GM19023 (cell line): ENCODE measurements around the gene KLHL33.

Experiments
- ATAC-seq: cut with Tn5 transposase; IDR thresholded peaks from one replicate; pipeline ENCODE4 v1.9.1; 2021; ENCODE audit warnings: mild to moderate bottlenecking, moderate library complexity; ENCODE audit not compliant: unreplicated experiment

Gene KLHL33

DNA sequence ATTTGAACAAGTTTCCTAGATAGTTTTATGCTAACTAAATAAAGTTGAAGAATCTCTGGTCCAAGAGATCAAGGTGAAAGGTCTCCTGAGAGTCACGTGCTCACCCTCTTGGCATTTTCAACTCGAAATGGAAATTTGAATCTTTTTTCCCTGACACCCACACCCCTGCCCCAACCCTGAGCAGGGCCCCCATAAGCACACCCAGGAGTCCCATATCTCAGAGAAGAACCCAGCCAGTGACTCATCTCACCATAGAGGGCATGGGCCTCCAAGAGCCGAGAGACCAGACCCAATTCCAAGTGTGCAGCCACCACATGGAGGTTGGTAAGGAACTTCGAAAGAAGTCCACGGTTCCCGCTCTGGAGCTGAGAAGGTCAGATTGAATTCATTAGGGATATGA, 55.3 kb downstream of the KLHL33 start:
- ATAC-seq, result no peak

DNA sequence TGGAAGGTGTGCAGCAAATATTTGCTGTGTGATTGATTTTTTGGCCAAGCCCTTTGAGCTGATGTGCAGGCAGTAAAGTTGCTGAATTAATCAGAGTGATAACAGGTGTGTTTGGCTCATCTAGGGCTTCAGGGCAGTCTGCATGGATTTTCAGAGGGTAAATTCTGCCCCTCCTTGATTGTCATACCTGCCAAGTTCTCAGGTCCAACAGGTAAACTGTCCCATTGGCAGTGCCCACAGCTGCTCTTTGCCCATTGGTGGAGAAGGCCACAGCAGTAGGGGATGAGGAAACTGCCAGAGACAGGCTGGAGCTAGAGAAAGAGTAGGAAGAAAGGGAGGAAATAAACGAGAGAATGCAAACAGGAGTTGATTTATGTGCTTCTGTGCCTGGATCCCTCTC, 56.2 kb downstream of the KLHL33 start:
- no peak for ATAC-seq

DNA sequence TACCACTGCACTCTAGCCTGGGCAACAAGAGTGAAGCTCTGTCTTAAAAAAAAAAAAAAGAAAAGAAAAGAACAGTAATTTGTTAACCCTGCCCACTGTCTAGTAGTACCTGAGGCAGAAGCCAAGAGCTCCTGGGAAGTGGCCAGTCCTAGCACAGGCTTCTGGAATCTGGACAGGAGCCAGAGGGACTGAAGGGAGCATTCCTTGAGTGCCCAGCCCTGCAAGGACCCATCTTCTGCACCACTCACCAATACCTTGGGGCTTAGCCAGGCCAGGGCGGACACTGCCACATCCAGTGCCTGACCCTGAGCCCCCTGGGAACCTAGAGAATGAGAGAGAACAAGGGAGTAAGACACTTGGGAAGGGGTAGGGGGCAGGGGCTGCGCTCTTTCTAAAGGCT, 58.8 kb downstream of the KLHL33 start:
- ATAC-seq, result no peak

DNA sequence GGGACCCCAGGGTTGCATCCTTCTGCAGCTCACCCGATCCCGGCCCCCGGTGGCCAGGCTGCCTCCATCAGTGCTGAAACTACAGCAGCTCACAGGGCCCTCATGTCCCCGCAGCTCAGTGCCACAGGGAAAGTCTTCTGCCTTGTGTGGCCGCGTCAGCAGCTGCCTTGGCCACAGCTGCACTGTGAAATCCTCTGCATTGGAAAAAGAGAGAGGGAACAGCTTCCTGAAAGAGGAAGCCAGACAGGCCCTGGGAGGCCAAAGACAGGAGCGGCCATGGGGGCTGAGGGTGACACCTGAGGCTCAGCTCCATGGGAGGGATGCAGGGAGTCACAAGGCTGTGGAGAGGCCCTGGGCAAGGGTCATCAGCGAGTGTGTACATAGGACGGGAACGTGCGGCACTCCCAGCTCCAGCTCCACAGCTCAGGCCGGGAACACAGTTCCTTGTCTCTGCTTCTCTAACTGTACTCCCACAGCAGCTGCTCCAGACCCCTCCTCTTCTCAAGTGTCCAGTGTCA, 59.8 kb downstream of the KLHL33 start:
- ATAC-seq, result no peak
